H1 (cell line): ENCODE measurements around the gene DKC1.

ENCODE experiments used
- EGR1 ChIP-seq: IDR thresholded peaks from 2 replicates; pipeline ENCODE4 v1.6.1; 2011; ENCODE audit warnings: low read depth, low read length, borderline replicate concordance
- EP300 ChIP-seq, 2 experiments: IDR thresholded peaks; 1 replicate in 1 of 2; 2 replicates in 1 of 2; pipeline ENCODE4 v1.6.1; 2011 to 2012; ENCODE audit warnings: low read depth in 2 of 2, low read length in 2 of 2, mild to moderate bottlenecking in 2 of 2, borderline replicate concordance in 1 of 2, inconsistent platforms in 1 of 2, moderate library complexity in 1 of 2
- PHF8 ChIP-seq: fragments of 200-600 bp; sonication (generic); conservative IDR thresholded peaks from 2 replicates; pipeline ENCODE4 v1.7.1; 2012; ENCODE audit warnings: low read depth, mild to moderate bottlenecking, inconsistent platforms, low read length, moderate library complexity
- POLR2AphosphoS5 ChIP-seq: IDR thresholded peaks from 2 replicates; pipeline ENCODE4 v1.6.1; 2011; ENCODE audit warnings: low read depth, low read length
- TAF1 ChIP-seq: IDR thresholded peaks from 2 replicates; pipeline ENCODE4 v1.6.1; 2011; ENCODE audit warnings: mild to moderate bottlenecking, low read depth, low read length
- TCF12 ChIP-seq: IDR thresholded peaks from 2 replicates; pipeline ENCODE4 v1.6.1; 2011; ENCODE audit warnings: low read depth, mild to moderate bottlenecking, low read length
- ZNF274 ChIP-seq: IDR thresholded peaks from 2 replicates; pipeline ENCODE4 v1.7.0; 2012; ENCODE audit warnings: low read length, borderline replicate concordance; ENCODE audit errors: extremely low read depth
- TF ChIP-seq, protein P1 (sequence below), 3 experiments: IDR thresholded peaks; 1 replicate in 2 of 3; 2 replicates in 1 of 3; pipeline versions ENCODE4 v1.5.1 to v1.6.1; 2011; ENCODE audit warnings: low read length in 3 of 3, mild to moderate bottlenecking in 3 of 3, inconsistent platforms in 2 of 3, low read depth in 1 of 3, moderate library complexity in 1 of 3; ENCODE audit not compliant: insufficient read depth in 1 of 3; ENCODE audit errors: control extremely low read depth in 1 of 3
- TF ChIP-seq, protein P2 (sequence below): IDR thresholded peaks from 2 replicates; pipeline ENCODE4 v1.6.1; 2011; ENCODE audit warnings: low read depth, mild to moderate bottlenecking, low read length; ENCODE audit not compliant: insufficient read depth

DNA sequence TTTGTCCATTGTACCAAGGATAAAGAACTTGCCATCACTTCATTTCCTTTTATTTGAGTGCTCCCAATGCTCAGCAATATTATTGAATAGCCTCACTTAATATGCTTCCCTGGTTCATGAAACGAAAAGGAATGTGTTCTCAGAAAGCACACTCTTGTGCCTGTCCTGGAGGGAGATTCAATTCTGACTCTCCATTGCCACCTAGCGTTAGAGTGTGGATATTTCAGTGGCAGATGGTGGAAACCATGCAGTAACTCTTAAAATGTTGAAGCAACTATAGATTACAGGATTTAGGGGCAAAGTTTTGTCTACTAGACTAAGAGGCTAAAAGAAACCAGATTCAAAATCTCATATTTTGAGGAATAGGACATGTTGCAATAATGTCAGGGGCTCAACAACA is 47.7 kb upstream of the DKC1 start:
- TF ChIP-seq, protein P1, sequence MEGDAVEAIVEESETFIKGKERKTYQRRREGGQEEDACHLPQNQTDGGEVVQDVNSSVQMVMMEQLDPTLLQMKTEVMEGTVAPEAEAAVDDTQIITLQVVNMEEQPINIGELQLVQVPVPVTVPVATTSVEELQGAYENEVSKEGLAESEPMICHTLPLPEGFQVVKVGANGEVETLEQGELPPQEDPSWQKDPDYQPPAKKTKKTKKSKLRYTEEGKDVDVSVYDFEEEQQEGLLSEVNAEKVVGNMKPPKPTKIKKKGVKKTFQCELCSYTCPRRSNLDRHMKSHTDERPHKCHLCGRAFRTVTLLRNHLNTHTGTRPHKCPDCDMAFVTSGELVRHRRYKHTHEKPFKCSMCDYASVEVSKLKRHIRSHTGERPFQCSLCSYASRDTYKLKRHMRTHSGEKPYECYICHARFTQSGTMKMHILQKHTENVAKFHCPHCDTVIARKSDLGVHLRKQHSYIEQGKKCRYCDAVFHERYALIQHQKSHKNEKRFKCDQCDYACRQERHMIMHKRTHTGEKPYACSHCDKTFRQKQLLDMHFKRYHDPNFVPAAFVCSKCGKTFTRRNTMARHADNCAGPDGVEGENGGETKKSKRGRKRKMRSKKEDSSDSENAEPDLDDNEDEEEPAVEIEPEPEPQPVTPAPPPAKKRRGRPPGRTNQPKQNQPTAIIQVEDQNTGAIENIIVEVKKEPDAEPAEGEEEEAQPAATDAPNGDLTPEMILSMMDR (IDR thresholded peaks at IDR 0.05; ENCODE audit: control extremely low read depth in 1 of 3, insufficient read depth in 1 of 3, low read depth in 1 of 3, low read length in 3 of 3) = peak in 2 of 3 experiments; percentile 63 to 64; a peak in 3 of 4 replicates
- TF ChIP-seq PHF8 = no peak
- no peak for TF ChIP-seq ZNF274
- TF ChIP-seq EP300 (IDR thresholded peaks at IDR 0.05; ENCODE audit: borderline replicate concordance in 1 of 2, low read depth in 2 of 2, low read length in 2 of 2) = no peak
- TF ChIP-seq, protein P2, sequence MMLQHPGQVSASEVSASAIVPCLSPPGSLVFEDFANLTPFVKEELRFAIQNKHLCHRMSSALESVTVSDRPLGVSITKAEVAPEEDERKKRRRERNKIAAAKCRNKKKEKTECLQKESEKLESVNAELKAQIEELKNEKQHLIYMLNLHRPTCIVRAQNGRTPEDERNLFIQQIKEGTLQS = no peak
- TF ChIP-seq EGR1 = no peak
- TF ChIP-seq TAF1 = no peak
- no peak for TF ChIP-seq POLR2AphosphoS5
- TF ChIP-seq TCF12 = no peak
